ENCODE data around the gene RIN3.
A peak's percentile ranks its signal among the peaks of the same experiment; 100 is the strongest.

DNA sequence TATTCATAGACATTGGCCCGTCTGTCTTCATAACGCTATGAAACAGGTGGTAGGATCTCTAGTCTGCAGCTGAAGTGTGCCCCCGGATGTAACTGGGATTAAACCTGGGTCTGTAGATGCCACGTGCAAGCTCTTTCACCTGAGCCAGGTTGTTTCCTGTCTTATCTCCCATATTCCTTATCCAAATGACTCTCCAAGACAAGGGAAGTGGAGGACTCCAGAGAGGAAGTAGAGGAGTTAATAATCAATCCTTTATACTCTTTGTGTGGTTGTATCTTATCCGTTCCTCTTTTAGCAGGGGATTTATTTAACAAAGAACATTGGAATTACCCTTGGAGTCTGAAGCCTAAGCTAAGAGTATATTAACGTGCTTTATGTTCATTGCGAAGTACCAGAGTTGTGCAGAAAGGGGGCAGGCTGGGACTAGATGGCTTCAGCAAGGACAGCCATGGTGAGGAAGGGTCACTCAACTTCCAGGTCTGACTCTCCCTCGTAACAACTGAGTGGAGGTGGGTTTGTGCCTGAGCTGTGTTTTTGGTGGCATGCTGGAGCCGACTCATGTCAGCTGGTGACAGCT lies 82.8 kb downstream of the RIN3 start:
- TF ChIP-seq, protein P1, sequence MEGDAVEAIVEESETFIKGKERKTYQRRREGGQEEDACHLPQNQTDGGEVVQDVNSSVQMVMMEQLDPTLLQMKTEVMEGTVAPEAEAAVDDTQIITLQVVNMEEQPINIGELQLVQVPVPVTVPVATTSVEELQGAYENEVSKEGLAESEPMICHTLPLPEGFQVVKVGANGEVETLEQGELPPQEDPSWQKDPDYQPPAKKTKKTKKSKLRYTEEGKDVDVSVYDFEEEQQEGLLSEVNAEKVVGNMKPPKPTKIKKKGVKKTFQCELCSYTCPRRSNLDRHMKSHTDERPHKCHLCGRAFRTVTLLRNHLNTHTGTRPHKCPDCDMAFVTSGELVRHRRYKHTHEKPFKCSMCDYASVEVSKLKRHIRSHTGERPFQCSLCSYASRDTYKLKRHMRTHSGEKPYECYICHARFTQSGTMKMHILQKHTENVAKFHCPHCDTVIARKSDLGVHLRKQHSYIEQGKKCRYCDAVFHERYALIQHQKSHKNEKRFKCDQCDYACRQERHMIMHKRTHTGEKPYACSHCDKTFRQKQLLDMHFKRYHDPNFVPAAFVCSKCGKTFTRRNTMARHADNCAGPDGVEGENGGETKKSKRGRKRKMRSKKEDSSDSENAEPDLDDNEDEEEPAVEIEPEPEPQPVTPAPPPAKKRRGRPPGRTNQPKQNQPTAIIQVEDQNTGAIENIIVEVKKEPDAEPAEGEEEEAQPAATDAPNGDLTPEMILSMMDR (conservative IDR thresholded peaks at IDR 0.05; ENCODE audit: low read depth, low read length), result 0 out of 2 replicates have a peak, but pooled peaks have one; percentile 20
- TF ChIP-seq EZH2 (IDR thresholded peaks at IDR 0.05; ENCODE audit: borderline replicate concordance, low read depth, low read length, poor library complexity, severe bottlenecking), result no peak
